Measurements from ENCODE around the gene HLA-DPA1. TPM values are rescaled to one million over a fixed set of nuclear protein-coding genes. Genes with fewer than 3 reads are reported as not detected.

Gene HLA-DPA1
- total RNA-seq, 2 experiments from 2014 or later: 27.6 to 27.9 TPM

GRCh38 chr6:33017694-33018353 lies 55.6 kb downstream of the HLA-DPA1 start:
- H3K4me3 Mint-ChIP-seq: no peak overlapping the region
- H3K4me1 Mint-ChIP-seq (ENCODE audit: low read depth): peaks cover 21% of the 10 kb centered on the region
- H3K9me3 Mint-ChIP-seq: no peaks in the 10 kb centered on the region
- POLR2A ChIA-PET: interaction anchor here (0.9 to 1.1 kb wide), 3 partner anchors 46 to 74 kb away, joined by 3 to 5 read pairs (median 4); no protein-coding TSS in a partner anchor
- intact Hi-C loops (cut with micrococcal nuclease): loop anchor here (5.0 kb wide), 1 partner anchor 59 kb away; the partner anchor contains the start of gene HLA-DPB1
- no peaks in the 10 kb centered on the region for H3K27me3 Mint-ChIP-seq
- no peak for ATAC-seq
- no peak for TF ChIP-seq CTCF (IDR thresholded peaks at IDR 0.05)
- DNase-seq: no peak
- CTCF ChIA-PET: interaction anchor here (0.6 to 4.1 kb wide), 15 partner anchors 8 to 231 kb away, joined by 3 to 35 read pairs (median 5); partner anchors contain the start of genes HLA-DMA, HLA-DPA1 and HLA-DPB1
- H3K27ac Mint-ChIP-seq: peak overlapping the region; percentile 63
- H3K36me3 Mint-ChIP-seq (ENCODE audit: low read depth): no peaks in the 10 kb centered on the region

- DNase-seq (no peak), ATAC-seq (no peak)
- Mint-ChIP-seq H3K4me1 (ENCODE audit: low read depth) (peaks cover 21% of the 10 kb centered on the region), H3K4me3 (no peak overlapping the region), H3K9me3 (no peaks in the 10 kb centered on the region), H3K36me3 (ENCODE audit: low read depth) (no peaks in the 10 kb centered on the region), H3K27ac (no peak overlapping the region), H3K27me3 (no peaks in the 10 kb centered on the region)
- TF ChIP-seq CTCF (IDR thresholded peaks at IDR 0.05): no peak
- ChIA-PET CTCF (interaction anchor here (0.9 to 4.7 kb wide), 16 partner anchors 12 to 591 kb away, joined by 3 to 42 read pairs (median 8); partner anchors contain the start of genes HLA-DMA and HLA-DPB1), POLR2A (interaction anchor here (1.0 to 1.4 kb wide), 2 partner anchors 73 to 78 kb away, joined by 3 to 4 read pairs; no protein-coding TSS in a partner anchor)
- intact Hi-C loops (cut with micrococcal nuclease): loop anchor here (5.0 kb wide), 1 partner anchor 60 kb away; the partner anchor contains the start of gene HLA-DPB1
Measured at GRCh38 chr6:33017018-33017417, 56.4 kb downstream of the HLA-DPA1 start.

GRCh38 chr6:33015798-33016197 lies 57.7 kb downstream of the HLA-DPA1 start:
- Mint-ChIP-seq H3K27me3 (no peaks in the 10 kb centered on the region), H3K9me3 (no peaks in the 10 kb centered on the region), H3K36me3 (ENCODE audit: low read depth) (no peaks in the 10 kb centered on the region), H3K27ac (no peak overlapping the region), H3K4me1 (ENCODE audit: low read depth) (peaks cover 21% of the 10 kb centered on the region), H3K4me3 (no peak overlapping the region)
- ATAC-seq (no peak), DNase-seq (no peak)
- CTCF ChIA-PET: interaction anchor here (1.0 to 4.7 kb wide), 24 partner anchors 10 to 590 kb away, joined by 3 to 42 read pairs (median 7); partner anchors contain the start of genes HLA-DMA and HLA-DPB1
- no peak for TF ChIP-seq CTCF (IDR thresholded peaks at IDR 0.05)
- intact Hi-C loops (cut with micrococcal nuclease): loop anchor here (2.0 to 5.0 kb wide), 2 partner anchors 62 to 77 kb away; partner anchors contain the start of gene HLA-DPB1
- POLR2A ChIA-PET: interaction anchor here (0.6 to 1.4 kb wide), 3 partner anchors 34 to 76 kb away, joined by 3 to 4 read pairs (median 3); no protein-coding TSS in a partner anchor

- intact Hi-C loops (cut with micrococcal nuclease): loop anchor here (2.0 to 5.0 kb wide), 2 partner anchors 62 to 78 kb away; partner anchors contain the start of gene HLA-DPB1
- TF ChIP-seq CTCF (IDR thresholded peaks at IDR 0.05): peak; percentile 80
- ChIA-PET POLR2A (no interaction called here), CTCF (interaction anchor here (0.6 to 4.7 kb wide), 42 partner anchors 11 to 234 kb away, joined by 3 to 42 read pairs (median 4); partner anchors contain the start of genes HLA-DMA and HLA-DPB1)
- H3K27ac Mint-ChIP-seq: no peak overlapping the region
- no peaks in the 10 kb centered on the region for H3K9me3 Mint-ChIP-seq
- no peaks in the 10 kb centered on the region for H3K36me3 Mint-ChIP-seq (ENCODE audit: low read depth)
- H3K4me3 Mint-ChIP-seq: no peak overlapping the region
- DNase-seq (peak; percentile 62), ATAC-seq (peak; percentile 83)
- peaks cover 21% of the 10 kb centered on the region for H3K4me1 Mint-ChIP-seq (ENCODE audit: low read depth)
- no peaks in the 10 kb centered on the region for H3K27me3 Mint-ChIP-seq
Measured at GRCh38 chr6:33014841-33015634, 58.4 kb downstream of the HLA-DPA1 start.

Other genes starting within 250 kb of the HLA-DPA1 start
- 100 to 1,000 TPM; 110 to 113 TPM for gene TAP2, start 234.9 kb downstream of the HLA-DPA1 start, total RNA-seq
- 100 to 1,000 TPM; 370 to 371 TPM for gene PSMB8, start 229.6 kb downstream of the HLA-DPA1 start, total RNA-seq
- gene TAP1, start 219.9 kb downstream of the HLA-DPA1 start, total RNA-seq: 100 to 1,000 TPM; 210 to 211 TPM
- 100 to 1,000 TPM; 219 to 229 TPM for gene PSMB9, start 219.5 kb downstream of the HLA-DPA1 start, total RNA-seq
- 1 to 10 TPM; 3.5 to 3.6 TPM for gene HLA-DMB, start 132.6 kb downstream of the HLA-DPA1 start, total RNA-seq
- 10 to 100 TPM; 16.2 TPM for gene HLA-DMA, start 120.6 kb downstream of the HLA-DPA1 start, total RNA-seq
- gene BRD2, start 105.1 kb downstream of the HLA-DPA1 start, total RNA-seq: 100 to 1,000 TPM; 219 to 235 TPM
- 1 to 10 TPM; 6.4 to 8.1 TPM for gene HLA-DOA, start 64.1 kb downstream of the HLA-DPA1 start, total RNA-seq
- gene HLA-DPB1, start 2.3 kb upstream of the HLA-DPA1 start, total RNA-seq: 10 to 100 TPM; 12.3 to 14.8 TPM
- gene COL11A2, start 118.8 kb upstream of the HLA-DPA1 start, total RNA-seq: 1 to 10 TPM; 1.3 to 1.4 TPM
- gene RXRB, start 127.0 kb upstream of the HLA-DPA1 start, total RNA-seq: 10 to 100 TPM; 41.2 to 41.9 TPM
- 10 to 100 TPM; 43.1 to 43.3 TPM for gene SLC39A7, start 127.2 kb upstream of the HLA-DPA1 start, total RNA-seq
- gene HSD17B8, start 131.0 kb upstream of the HLA-DPA1 start, total RNA-seq: 10 to 100 TPM; 40.6 to 42.0 TPM
- 10 to 100 TPM; 26.8 to 27.5 TPM for gene RING1, start 134.9 kb upstream of the HLA-DPA1 start, total RNA-seq
- 10 to 100 TPM; 31.2 to 34.3 TPM for gene VPS52, start 198.2 kb upstream of the HLA-DPA1 start, total RNA-seq
- 1,000 to 10,000 TPM; 4,910 to 4,938 TPM for gene RPS18, start 198.4 kb upstream of the HLA-DPA1 start, total RNA-seq
- 1 to 10 TPM; 3.6 to 4.2 TPM for gene B3GALT4, start 203.5 kb upstream of the HLA-DPA1 start, total RNA-seq
- 10 to 100 TPM; 64.0 to 72.2 TPM for gene WDR46, start 215.6 kb upstream of the HLA-DPA1 start, total RNA-seq
- 10 to 100 TPM; 78.1 to 92.3 TPM for gene PFDN6, start 216.0 kb upstream of the HLA-DPA1 start, total RNA-seq
- 10 to 100 TPM; 24.2 to 24.3 TPM for gene RGL2, start 225.3 kb upstream of the HLA-DPA1 start, total RNA-seq
- 100 to 1,000 TPM; 179 to 183 TPM for gene TAPBP, start 240.4 kb upstream of the HLA-DPA1 start, total RNA-seq
- 1 to 10 TPM; 7.2 to 7.5 TPM for gene ZBTB22, start 244.1 kb upstream of the HLA-DPA1 start, total RNA-seq
- gene DAXX, start 249.3 kb upstream of the HLA-DPA1 start, total RNA-seq: 10 to 100 TPM; 59.8 to 72.4 TPM

Measured in activated CD8-positive, alpha-beta T cell treated with anti-CD3 and anti-CD28 coated beads for 36 hours (primary cell).